OCI-LY7 (cell line): ENCODE results near the gene UBL4A. TPM values are rescaled to one million over a fixed set of nuclear protein-coding genes. Genes with fewer than 3 reads are reported as not detected.

ENCODE experiments used
- Bru-seq: library from RNA; stranded (reverse); fragments of 400-500 nt; gene quantifications from one replicate; lab custom pipeline; 2021; lab: Mats Ljungman, UMichigan
- BruChase-seq, 2 experiments: library from RNA; stranded (reverse); fragments of 400-500 nt; gene quantifications; one replicate each; lab custom pipeline; 2021; lab: Mats Ljungman, UMichigan
- BruUV-seq: library from RNA; stranded (reverse); fragments of 400-500 nt; replicated peaks from 2 replicates; lab custom pipeline; 2021; lab: Mats Ljungman, UMichigan
- CTCF ChIA-PET: fragments of 300-600 bp; sonication (Branson Sonifier 250); formaldehyde crosslinking; loops from one replicate; lab custom pipeline; 2022; ENCODE audit warnings: antibody characterized with exemption; ENCODE audit not compliant: unreplicated experiment; lab: Charles Lee
- POLR2A ChIA-PET: fragments of 300-600 bp; sonication (Branson Sonifier 250); formaldehyde crosslinking; loops from one replicate; lab custom pipeline; 2022; ENCODE audit warnings: antibody characterized with exemption; lab: Charles Lee
- DNase-seq: peaks from one replicate; pipeline ENCODE4 v3.0.0-alpha.2; 2015; ENCODE audit warnings: low spot score
- H2AFZ ChIP-seq: fragments of 200-600 bp; sonication (generic), shearing (Covaris generic); 2 replicates; pipeline ENCODE4 v1.6.1; 2014; ENCODE audit warnings: mild to moderate bottlenecking, antibody characterized with exemption, low read length, moderate library complexity
- H3K27ac ChIP-seq: fragments of 200-600 bp; sonication (generic); 2 replicates; pipeline ENCODE4 v1.5.1; 2014; ENCODE audit warnings: mixed run types, low read depth, mild to moderate bottlenecking, moderate library complexity, low read length, inconsistent platforms; ENCODE audit not compliant: poor library complexity, severe bottlenecking
- H3K36me3 ChIP-seq: fragments of 200-600 bp; sonication (generic); 2 replicates; pipeline ENCODE4 v1.6.1; 2014; ENCODE audit warnings: mild to moderate bottlenecking, antibody characterized with exemption, low read length, moderate library complexity, mixed read lengths; ENCODE audit not compliant: insufficient read depth
- H3K4me1 ChIP-seq: fragments of 200-600 bp; sonication (generic); 2 replicates; pipeline ENCODE4 v1.5.1; 2014; ENCODE audit warnings: mild to moderate bottlenecking, low read length; ENCODE audit not compliant: insufficient read depth, poor library complexity, severe bottlenecking
- H3K4me2 ChIP-seq: fragments of 200-600 bp; sonication (generic); 2 replicates; pipeline ENCODE4 v1.6.1; 2014; ENCODE audit warnings: mild to moderate bottlenecking, low read length
- H3K4me3 ChIP-seq: fragments of 200-600 bp; sonication (generic); 2 replicates; pipeline ENCODE4 v1.5.1; 2014; ENCODE audit warnings: mild to moderate bottlenecking, low read depth, low read length; ENCODE audit not compliant: poor library complexity, severe bottlenecking
- H3K79me2 ChIP-seq: fragments of 200-600 bp; sonication (generic); 2 replicates; pipeline ENCODE4 v1.6.1; 2016; ENCODE audit warnings: low read depth, mild to moderate bottlenecking, low read length, moderate library complexity, mixed read lengths; ENCODE audit not compliant: insufficient read depth
- H3K9me2 ChIP-seq: fragments of 200-600 bp; sonication (generic); 2 replicates; pipeline ENCODE4 v1.6.1; 2016; ENCODE audit warnings: mild to moderate bottlenecking, low read length, mixed read lengths; ENCODE audit not compliant: insufficient read depth
- H3K9me3 ChIP-seq: fragments of 200-600 bp; sonication (generic); 2 replicates; pipeline ENCODE4 v1.6.1; 2014; ENCODE audit warnings: mild to moderate bottlenecking, mixed run types, low read length, mixed read lengths
- H4K20me1 ChIP-seq: fragments of 200-600 bp; sonication (generic); 2 replicates; pipeline ENCODE4 v1.6.1; 2014; ENCODE audit warnings: mild to moderate bottlenecking, antibody characterized with exemption, low read length, moderate library complexity, mixed read lengths; ENCODE audit not compliant: insufficient read depth
- EZH2phosphoT487 ChIP-seq: fragments of 200-600 bp; sonication (generic); IDR thresholded peaks from 2 replicates; pipeline ENCODE4 v1.6.1; 2018; ENCODE audit warnings: low read depth, borderline replicate concordance, mild to moderate bottlenecking, mixed run types, antibody characterized with exemption, low read length, moderate library complexity, mixed read lengths
- intact Hi-C: fragments of 100-400 bp; cut with micrococcal nuclease; formaldehyde crosslinking; loops from one replicate; pipeline ENCODE4 v1.10.0; 2022; ENCODE audit not compliant: unreplicated experiment
- long read RNA-seq: library from polyadenylated mRNA; stranded (forward); transcript quantifications from one replicate; pipeline ENCODE4 v2.0.0, GENCODE V29; 2022
- total RNA-seq, 2 experiments: library from RNA; depleted of rRNA in 1 of 2; stranded (reverse); fragments of >200 nt in 1 of 2; shearing (Covaris generic) in 1 of 2; gene quantifications; 2 replicates each; pipeline ENCODE4 v1.2.3, GENCODE V29; 2014 to 2022
- TF ChIP-seq, protein P1 (sequence below): fragments of 200-600 bp; sonication (generic); conservative IDR thresholded peaks from 2 replicates; pipeline ENCODE4 v1.5.1; 2014; ENCODE audit warnings: mild to moderate bottlenecking, antibody characterized with exemption, low read length, moderate library complexity, mixed read lengths

UBL4A gene
- total RNA-seq (2014; rRNA removed; shearing (Covaris generic)): 76.0 and 89.9 TPM in 2 replicates
- 49.4 and 49.7 TPM in 2 replicates for total RNA-seq (2022)
- percentile 62 among the genes with signal in this experiment for Bru-seq, nascent RNA
- BruChase-seq, experiment 1, labeled RNA remaining after a 6-hour chase: percentile 61 among the genes with signal in this experiment
- BruChase-seq, experiment 2, labeled RNA remaining after a 2-hour chase: percentile 86 among the genes with signal in this experiment
- long read RNA-seq, transcript UBL4A-202 (4 exons, 2,382 nt): major isoform, 152 of 181 reads
- long read RNA-seq, partial matches to known transcripts: 2 of 181 reads
- long read RNA-seq, other reads (novel, unspliced or antisense): 23 of 181 reads

GRCh38 chrX:154486396-154487207 lies at the start of gene UBL4A:
Gene UBL4A (minus strand): TSS chrX:154486615. CDS start chrX:154486584, 31 bp downstream.
- ChIA-PET POLR2A (interaction anchor here (0.8 to 1.2 kb wide), 4 partner anchors 10 to 41 kb away, joined by 3 to 8 read pairs (median 4); partner anchors contain the start of gene FAM3A), CTCF (interaction anchor here (0.6 kb wide), 1 partner anchor 27 kb away, joined by 3 read pairs; no protein-coding TSS in a partner anchor)
- Histone ChIP-seq H3K4me1 (peaks cover 53% of the 10 kb centered on the region), H3K4me3 (peak within 1 kb of the TSS; percentile 98), H3K36me3 (peaks cover 27% of the 10 kb centered on the region), H4K20me1 (no peaks in the 10 kb centered on the region), H3K9me2 (no peaks in the 10 kb centered on the region), H3K4me2 (peak within 1 kb of the TSS; percentile 83), H3K79me2 (peaks cover 16% of the 10 kb centered on the region), H2AFZ (no peak within 1 kb of the TSS), H3K27ac (peak within 1 kb of the TSS; percentile 61), H3K9me3 (no peaks in the 10 kb centered on the region)
- DNase-seq: peak; percentile 62
- no peak for TF ChIP-seq EZH2phosphoT487
- TF ChIP-seq, protein P1, sequence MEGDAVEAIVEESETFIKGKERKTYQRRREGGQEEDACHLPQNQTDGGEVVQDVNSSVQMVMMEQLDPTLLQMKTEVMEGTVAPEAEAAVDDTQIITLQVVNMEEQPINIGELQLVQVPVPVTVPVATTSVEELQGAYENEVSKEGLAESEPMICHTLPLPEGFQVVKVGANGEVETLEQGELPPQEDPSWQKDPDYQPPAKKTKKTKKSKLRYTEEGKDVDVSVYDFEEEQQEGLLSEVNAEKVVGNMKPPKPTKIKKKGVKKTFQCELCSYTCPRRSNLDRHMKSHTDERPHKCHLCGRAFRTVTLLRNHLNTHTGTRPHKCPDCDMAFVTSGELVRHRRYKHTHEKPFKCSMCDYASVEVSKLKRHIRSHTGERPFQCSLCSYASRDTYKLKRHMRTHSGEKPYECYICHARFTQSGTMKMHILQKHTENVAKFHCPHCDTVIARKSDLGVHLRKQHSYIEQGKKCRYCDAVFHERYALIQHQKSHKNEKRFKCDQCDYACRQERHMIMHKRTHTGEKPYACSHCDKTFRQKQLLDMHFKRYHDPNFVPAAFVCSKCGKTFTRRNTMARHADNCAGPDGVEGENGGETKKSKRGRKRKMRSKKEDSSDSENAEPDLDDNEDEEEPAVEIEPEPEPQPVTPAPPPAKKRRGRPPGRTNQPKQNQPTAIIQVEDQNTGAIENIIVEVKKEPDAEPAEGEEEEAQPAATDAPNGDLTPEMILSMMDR: no peak
- intact Hi-C loops: loop anchor here (5.0 kb wide), 1 partner anchor 41 kb away; no protein-coding TSS in a partner anchor
- no TSS peak for BruUV-seq

DNA sequence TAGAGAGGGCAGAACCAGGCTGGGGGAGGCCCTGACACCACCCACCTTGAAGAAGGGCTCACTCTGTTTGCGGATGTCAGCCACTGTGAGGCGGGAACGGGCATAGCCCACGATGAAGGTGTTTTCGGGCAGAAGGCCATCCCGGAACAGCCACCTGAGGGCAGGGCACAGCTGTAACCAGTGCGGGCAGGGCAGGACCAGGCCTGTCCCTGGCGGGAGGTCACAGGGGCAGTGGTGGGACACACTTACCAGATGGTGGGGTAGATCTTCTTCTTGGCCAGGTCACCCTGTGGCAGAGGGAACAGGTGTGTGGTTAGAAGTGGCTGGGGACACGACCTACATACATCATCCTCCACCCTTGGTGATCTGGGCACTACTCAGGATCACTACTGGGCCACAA lies 49.5 kb upstream of the UBL4A start:
- CTCF ChIA-PET: no interaction called here

More for the DNA sequence above, 49.5 kb upstream of the UBL4A start:
- Histone ChIP-seq H3K9me3 (no peaks in the 10 kb centered on the region), H3K27ac (no peak overlapping the region), H3K4me1 (peaks cover 4% of the 10 kb centered on the region), H3K9me2 (no peaks in the 10 kb centered on the region), H3K79me2 (no peaks in the 10 kb centered on the region), H3K4me2 (no peak overlapping the region), H4K20me1 (no peaks in the 10 kb centered on the region), H3K36me3 (peaks cover 20% of the 10 kb centered on the region), H3K4me3 (no peak overlapping the region), H2AFZ (no peak overlapping the region)
- POLR2A ChIA-PET: interaction anchor here (0.6 kb wide), 1 partner anchor 123 kb away, joined by 3 read pairs; no protein-coding TSS in a partner anchor
- DNase-seq: no peak
- BruUV-seq: no TSS peak
- no peak for TF ChIP-seq EZH2phosphoT487
- intact Hi-C loops: no loop called here
